Measurements from ENCODE around the gene PRDM8. TPM values are rescaled to one million over a fixed set of nuclear protein-coding genes. Genes with fewer than 3 reads are reported as not detected.

The PRDM8 gene
- total RNA-seq, 2 experiments from 2014 or later: not detected

- CTCF ChIA-PET (ENCODE audit: unreplicated experiment): no interaction called here
- Histone ChIP-seq H3K9me3 (ENCODE audit: low read length) (no peaks in the 10 kb centered on the region), H3K4me2 (ENCODE audit: low read length) (no peak overlapping the region)
Observed at GRCh38 chr4:80215449-80216052, 18.2 kb downstream of the PRDM8 start.

GRCh38 chr4:80216100-80216761 lies 18.9 kb downstream of the PRDM8 start:
- BruUV-seq (replicated peaks): no TSS peak
- intact Hi-C loops (cut with micrococcal nuclease; ENCODE audit: unreplicated experiment): loop anchor here (5.0 kb wide), 1 partner anchor 1264 kb away; no protein-coding TSS in a partner anchor
- Histone ChIP-seq H3K4me3 (ENCODE audit: low read depth, low read length, poor library complexity, severe bottlenecking) (no peak overlapping the region), H3K36me3 (ENCODE audit: insufficient read depth, low read length) (no peaks in the 10 kb centered on the region), H3K4me1 (ENCODE audit: insufficient read depth, low read length, poor library complexity, severe bottlenecking) (no peaks in the 10 kb centered on the region), H4K20me1 (ENCODE audit: insufficient read depth, low read length) (no peaks in the 10 kb centered on the region), H2AFZ (ENCODE audit: low read length) (no peak overlapping the region), H3K9me3 (ENCODE audit: low read length) (no peaks in the 10 kb centered on the region), H3K27ac (ENCODE audit: low read depth, low read length, poor library complexity, severe bottlenecking) (no peak overlapping the region), H3K4me2 (ENCODE audit: low read length) (no peak overlapping the region), H3K9me2 (ENCODE audit: insufficient read depth, low read length) (no peaks in the 10 kb centered on the region), H3K79me2 (ENCODE audit: insufficient read depth, low read depth, low read length) (no peaks in the 10 kb centered on the region)
- no peak for DNase-seq (ENCODE audit: low spot score)
- TF ChIP-seq CTCF (conservative IDR thresholded peaks at IDR 0.05; ENCODE audit: low read length): no peak
- no peak for TF ChIP-seq EZH2phosphoT487 (IDR thresholded peaks at IDR 0.05; ENCODE audit: borderline replicate concordance, low read depth, low read length)
- ChIA-PET CTCF (ENCODE audit: unreplicated experiment) (no interaction called here), POLR2A (no interaction called here)

More at GRCh38 chr4:80215449-80216052, 18.2 kb downstream of the PRDM8 start:
- TF ChIP-seq EZH2phosphoT487 (IDR thresholded peaks at IDR 0.05; ENCODE audit: borderline replicate concordance, low read depth, low read length): no peak
- TF ChIP-seq CTCF (conservative IDR thresholded peaks at IDR 0.05; ENCODE audit: low read length): peak; percentile 93
- Histone ChIP-seq H2AFZ (ENCODE audit: low read length) (no peak overlapping the region), H3K9me2 (ENCODE audit: insufficient read depth, low read length) (no peaks in the 10 kb centered on the region), H3K79me2 (ENCODE audit: insufficient read depth, low read depth, low read length) (no peaks in the 10 kb centered on the region), H3K36me3 (ENCODE audit: insufficient read depth, low read length) (no peaks in the 10 kb centered on the region), H3K27ac (ENCODE audit: low read depth, low read length, poor library complexity, severe bottlenecking) (no peak overlapping the region), H3K4me1 (ENCODE audit: insufficient read depth, low read length, poor library complexity, severe bottlenecking) (no peaks in the 10 kb centered on the region), H4K20me1 (ENCODE audit: insufficient read depth, low read length) (no peaks in the 10 kb centered on the region), H3K4me3 (ENCODE audit: low read depth, low read length, poor library complexity, severe bottlenecking) (no peak overlapping the region)
- intact Hi-C loops (cut with micrococcal nuclease; ENCODE audit: unreplicated experiment): loop anchor here (5.0 kb wide), 1 partner anchor 1263 kb away; no protein-coding TSS in a partner anchor
- BruUV-seq (replicated peaks): no TSS peak
- peak; percentile 40 for DNase-seq (ENCODE audit: low spot score)
- POLR2A ChIA-PET: no interaction called here
